GM12865 (cell line): ENCODE measurements around the gene LAP3.

ENCODE experiments used
- DNase-seq: peaks from one replicate; pipeline ENCODE4 v3.0.0; 2010; ENCODE audit warnings: low read depth
- H3K4me3 ChIP-seq: 2 replicates; pipeline ENCODE4 v1.5.1; 2011; ENCODE audit warnings: mild to moderate bottlenecking, low read depth, low read length, control low read depth
- CTCF ChIP-seq: IDR thresholded peaks from 2 replicates; pipeline ENCODE4 v1.5.1; 2011; ENCODE audit warnings: low read length, control low read depth, low read depth, inconsistent platforms; ENCODE audit not compliant: insufficient read depth; ENCODE audit errors: missing control alignments

LAP3 gene

GRCh38 chr4:17616283-17616682, 39.3 kb downstream of the LAP3 start:
- TF ChIP-seq CTCF: no peak
- no peak for DNase-seq
- H3K4me3 ChIP-seq: no peak overlapping the region

- H3K4me3 ChIP-seq: no peak overlapping the region
- TF ChIP-seq CTCF: no peak
- no peak for DNase-seq
These were observed 41.9 kb downstream of the LAP3 start for GRCh38 chr4:17618926-17619325.

- DNase-seq: no peak
- H3K4me3 ChIP-seq: no peak overlapping the region
- TF ChIP-seq CTCF: no peak
These were observed 42.6 kb downstream of the LAP3 start for GRCh38 chr4:17619416-17620105.

- DNase-seq: no peak
- no peak for TF ChIP-seq CTCF
- no peak overlapping the region for H3K4me3 ChIP-seq
These were observed 46.5 kb downstream of the LAP3 start for GRCh38 chr4:17623451-17624001.

- DNase-seq: no peak
- no peak for TF ChIP-seq CTCF
- no peak overlapping the region for H3K4me3 ChIP-seq
These were observed 47.8 kb downstream of the LAP3 start for GRCh38 chr4:17624821-17625220.

- TF ChIP-seq CTCF: no peak
- no peak for DNase-seq
- no peak overlapping the region for H3K4me3 ChIP-seq
These were observed 53.2 kb downstream of the LAP3 start for GRCh38 chr4:17630228-17630627.

GRCh38 chr4:17633600-17633999, 56.6 kb downstream of the LAP3 start:
- no peak for TF ChIP-seq CTCF
- H3K4me3 ChIP-seq: no peak overlapping the region
- no peak for DNase-seq
